A673 (cell line): ENCODE measurements around the gene CARD11.

ENCODE experiments used
- CTCF ChIP-seq: fragments of 300-800, 200-600 bp; sonication (generic); conservative IDR thresholded peaks from 2 replicates; pipeline ENCODE4 v1.5.1; 2017; ENCODE audit warnings: low read depth, mild to moderate bottlenecking, antibody characterized with exemption, low read length, moderate library complexity, mixed read lengths
- EZH2 ChIP-seq: fragments of 200-600 bp; sonication (generic); IDR thresholded peaks from 2 replicates; pipeline ENCODE4 v1.6.1; 2017; ENCODE audit warnings: borderline replicate concordance, low read depth, mild to moderate bottlenecking, mixed read lengths, antibody characterized with exemption, low read length; ENCODE audit not compliant: poor library complexity, severe bottlenecking

- TF ChIP-seq CTCF: no peak
- no peak for TF ChIP-seq EZH2
These were observed 20.4 kb upstream of the CARD11 start for GRCh38 chr7:3064067-3064466.
